Endothelial cell of umbilical vein (primary cell): ENCODE measurements around the gene ARHGEF1. TPM values are rescaled to one million over a fixed set of nuclear protein-coding genes. Genes with fewer than 3 reads are reported as not detected.

Experiments used
- BruUV-seq: library from RNA; stranded (reverse); fragments of 400-500 nt; replicated peaks from 2 replicates; lab custom pipeline; 2021; lab: Mats Ljungman, UMichigan
- CTCF ChIA-PET: fragments of 300-600, 350-600 bp; sonication (Branson Sonifier 250); formaldehyde crosslinking; loops from one replicate; lab custom pipeline; 2021; ENCODE audit warnings: antibody characterized with exemption, inconsistent platforms; lab: Charles Lee
- POLR2A ChIA-PET: fragments of 300-600, 350-600 bp; sonication (Branson Sonifier 250); formaldehyde crosslinking; loops from one replicate; lab custom pipeline; 2021; ENCODE audit warnings: antibody characterized with exemption, inconsistent platforms; lab: Charles Lee
- DNase-seq: peaks from one replicate; pipeline ENCODE4 v3.0.0-alpha.2; 2011; ENCODE audit warnings: low read depth, low spot score
- FAIRE-seq: peaks from 2 replicates; lab custom pipeline; 2011; peaks lifted over from hg19 to GRCh38; lab: Jason Lieb, UNC
- H2AFZ ChIP-seq: 2 replicates; pipeline ENCODE4 v1.6.0; 2012; ENCODE audit warnings: low read depth, low read length, control low read depth, inconsistent platforms
- H3K27ac ChIP-seq: 2 replicates; pipeline ENCODE4 v1.5.1; 2011; ENCODE audit warnings: low read depth, mild to moderate bottlenecking, control low read depth, low read length, moderate library complexity; ENCODE audit not compliant: insufficient read depth
- H3K27me3 ChIP-seq, 2 experiments: 2 replicates each; pipeline versions ENCODE4 v1.6.0 to v1.6.1; 2011; ENCODE audit warnings: low read length in 2 of 2, mixed read lengths in 1 of 2; ENCODE audit not compliant: control insufficient read depth in 2 of 2, insufficient read depth in 2 of 2
- H3K36me3 ChIP-seq, 2 experiments: 2 replicates in 1 of 2; 3 replicates in 1 of 2; pipeline ENCODE4 v1.5.1; 2011; ENCODE audit warnings: low read length in 2 of 2, mild to moderate bottlenecking in 1 of 2, moderate library complexity in 1 of 2; ENCODE audit not compliant: control insufficient read depth in 2 of 2, insufficient read depth in 2 of 2; ENCODE audit errors: extremely low read depth in 1 of 2
- H3K4me1 ChIP-seq: 3 replicates; pipeline ENCODE4 v1.5.1; 2011; ENCODE audit warnings: mild to moderate bottlenecking, low read length; ENCODE audit not compliant: control insufficient read depth, insufficient read depth; ENCODE audit errors: extremely low read depth
- H3K4me2 ChIP-seq: 2 replicates; pipeline ENCODE4 v1.6.1; 2011; ENCODE audit warnings: low read length, control low read depth, mixed read lengths; ENCODE audit not compliant: insufficient read depth
- H3K4me3 ChIP-seq, 3 experiments: fragments of 200-600 bp in 1 of 3; sonication (generic), shearing (Covaris generic) in 1 of 3; replicated peaks in 1 of 3; 2 replicates each; pipeline ENCODE4 v1.5.1; 2011 to 2016; ENCODE audit warnings: control low read depth in 3 of 3, low read length in 3 of 3, mild to moderate bottlenecking in 2 of 3, inconsistent platforms in 1 of 3, low read depth in 1 of 3, moderate library complexity in 1 of 3; ENCODE audit not compliant: insufficient read depth in 1 of 3
- H3K79me2 ChIP-seq: 2 replicates; pipeline ENCODE4 v1.6.0; 2012; ENCODE audit warnings: low read length, inconsistent platforms; ENCODE audit not compliant: control insufficient read depth, insufficient read depth
- H3K9ac ChIP-seq: replicated peaks from 2 replicates; pipeline ENCODE3; 2011; ENCODE audit warnings: low read length, control low read depth; ENCODE audit not compliant: insufficient read depth; ENCODE audit errors: extremely low read depth
- H3K9me1 ChIP-seq: replicated peaks from 3 replicates; pipeline ENCODE4 v1.6.0; 2011; ENCODE audit warnings: mild to moderate bottlenecking, low read length; ENCODE audit not compliant: control insufficient read depth, insufficient read depth; ENCODE audit errors: extremely low read depth
- H3K9me3 ChIP-seq: replicated peaks from 2 replicates; pipeline ENCODE4 v1.5.1; 2012; ENCODE audit warnings: low read length, inconsistent platforms; ENCODE audit not compliant: control insufficient read depth, insufficient read depth
- H4K20me1 ChIP-seq: replicated peaks from 2 replicates; pipeline ENCODE3; 2011; ENCODE audit warnings: mild to moderate bottlenecking, low read length; ENCODE audit not compliant: control insufficient read depth, insufficient read depth; ENCODE audit errors: extremely low read depth
- EZH2 ChIP-seq: IDR thresholded peaks from 2 replicates; pipeline ENCODE4 v1.6.1; 2012; ENCODE audit warnings: borderline replicate concordance, low read depth, mild to moderate bottlenecking, moderate library complexity, low read length, inconsistent platforms; ENCODE audit not compliant: severe bottlenecking
- FOS ChIP-seq: IDR thresholded peaks from 2 replicates; pipeline ENCODE4 v1.6.1; 2011; ENCODE audit warnings: mild to moderate bottlenecking, low read length, moderate library complexity, borderline replicate concordance; ENCODE audit not compliant: insufficient read depth
- GATA2 ChIP-seq: IDR thresholded peaks from 2 replicates; pipeline ENCODE4 v1.7.0; 2011; ENCODE audit warnings: low read depth, mild to moderate bottlenecking, moderate library complexity, mixed read lengths, low read length; ENCODE audit not compliant: insufficient read length, insufficient read depth
- JUN ChIP-seq: IDR thresholded peaks from 2 replicates; pipeline ENCODE4 v1.6.1; 2011; ENCODE audit warnings: borderline replicate concordance, low read depth; ENCODE audit not compliant: insufficient read length, insufficient read depth
- MYC ChIP-seq: IDR thresholded peaks from one replicate; pipeline ENCODE4 v1.6.1; 2011; ENCODE audit warnings: mild to moderate bottlenecking, low read depth, low read length
- POLR2A ChIP-seq: IDR thresholded peaks from 2 replicates; pipeline ENCODE4 v1.6.1; 2012; ENCODE audit warnings: low read depth, mild to moderate bottlenecking, control low read depth, low read length
- POLR2AphosphoS5 ChIP-seq: IDR thresholded peaks from 2 replicates; pipeline ENCODE4 v1.6.1; 2012; ENCODE audit warnings: low read depth, mild to moderate bottlenecking, control low read depth, low read length, moderate library complexity; ENCODE audit not compliant: insufficient read depth
- dilution Hi-C: fragments of 300-500 bp; cut with MboI; formaldehyde crosslinking; loops from one replicate; pipeline ENCODE4 v1.15.0; 2019; ENCODE audit warnings: low sequenced_read_pairs; ENCODE audit not compliant: extremely low pct_ligation_motif_present
- intact Hi-C: fragments of 100-400 bp; cut with micrococcal nuclease; formaldehyde crosslinking; loops from one replicate; pipeline ENCODE4 v1.10.0; 2022
- polyA plus RNA-seq, 4 experiments: library from polyadenylated mRNA; depleted of rRNA in 3 of 4; stranded (reverse) in 3 of 4; unstranded in 1 of 4; fragments of >200 nt; gene quantifications; 2 replicates each; pipeline versions ENCODE4 v1.2.1 to v1.2.3, GENCODE V29; 2011 to 2012; ENCODE audit warnings: missing spikeins in 1 of 4
- total RNA-seq: library from RNA; stranded (reverse); gene quantifications from 2 replicates; pipeline ENCODE4 v1.2.3, GENCODE V29; 2021
- TF ChIP-seq, protein P1 (sequence below): IDR thresholded peaks from 2 replicates; pipeline ENCODE4 v1.6.1; 2011; ENCODE audit not compliant: insufficient read depth, insufficient read length
- TF ChIP-seq, protein P2 (sequence below), 2 donors: IDR thresholded peaks; 1 replicate in 1 of 2; 2 replicates in 1 of 2; pipeline ENCODE4 v1.5.1; 2011; ENCODE audit warnings: low read length in 2 of 2, mild to moderate bottlenecking in 2 of 2, moderate library complexity in 2 of 2, control low read depth in 1 of 2, inconsistent platforms in 1 of 2, low read depth in 1 of 2; ENCODE audit not compliant: insufficient read depth in 1 of 2; ENCODE audit errors: extremely low read depth in 1 of 2

The ARHGEF1 gene
- total and polyA plus RNA-seq, 2 donors (not counting 3 experiments of a cell fraction or from before 2014, with no cell fraction given): 65.4 to 123 TPM

DNA sequence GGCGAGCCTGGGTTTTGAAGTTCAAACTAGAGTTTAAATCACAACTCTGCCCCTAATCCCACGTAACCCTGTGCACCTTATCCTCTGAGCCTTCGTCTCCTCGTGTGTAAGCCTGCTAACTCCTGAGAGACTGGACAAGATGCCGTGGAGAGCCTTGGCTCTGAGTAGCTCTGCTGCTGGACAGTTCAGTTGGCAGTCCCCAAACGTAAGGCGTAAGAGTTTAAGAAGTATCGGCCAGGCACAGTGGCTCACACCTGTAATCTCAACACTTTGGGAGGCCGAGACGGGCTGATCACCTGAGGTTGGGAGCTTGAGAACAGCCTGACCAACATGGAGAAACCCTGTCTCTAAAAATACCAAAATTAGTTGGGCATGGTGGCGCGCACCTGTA, 10.6 kb upstream of the ARHGEF1 start:
- no peaks in the 10 kb centered on the region for H3K27me3 ChIP-seq
- H3K27ac ChIP-seq: no peak overlapping the region
- intact Hi-C loops: loop anchor here (2.0 kb wide), 1 partner anchor 86 kb away; the partner anchor contains the start of gene RABAC1
- peaks cover 16% of the 10 kb centered on the region for H3K79me2 ChIP-seq
- no peaks in the 10 kb centered on the region for H3K4me1 ChIP-seq
- H3K9ac ChIP-seq: no peak overlapping the region
- TSS peak; percentile 36 for BruUV-seq
- TF ChIP-seq MYC (no peak), POLR2A (peak; percentile 38)
- peak; percentile 31 for FAIRE-seq
- CTCF ChIA-PET: interaction anchor here (0.8 to 2.6 kb wide), 6 partner anchors 10 to 80 kb away, joined by 3 to 35 read pairs (median 13); partner anchors contain the start of genes ARHGEF1 and RPS19
- H3K4me2 ChIP-seq: no peak overlapping the region
- no peaks in the 10 kb centered on the region for H3K9me1 ChIP-seq
- POLR2A ChIA-PET: interaction anchor here (0.9 kb wide), 1 partner anchor 12 kb away, joined by 3 read pairs; the partner anchor contains the start of gene RPS19
- H3K36me3 ChIP-seq: peaks cover 26 to 39% of the 10 kb centered on the region in 2 experiments
- dilution Hi-C loops: no loop called here
- DNase-seq: no peak
- H3K9me3 ChIP-seq: no peaks in the 10 kb centered on the region
- H2AFZ ChIP-seq: no peak overlapping the region
- no peak overlapping the region for H3K4me3 ChIP-seq
- no peaks in the 10 kb centered on the region for H4K20me1 ChIP-seq

DNA sequence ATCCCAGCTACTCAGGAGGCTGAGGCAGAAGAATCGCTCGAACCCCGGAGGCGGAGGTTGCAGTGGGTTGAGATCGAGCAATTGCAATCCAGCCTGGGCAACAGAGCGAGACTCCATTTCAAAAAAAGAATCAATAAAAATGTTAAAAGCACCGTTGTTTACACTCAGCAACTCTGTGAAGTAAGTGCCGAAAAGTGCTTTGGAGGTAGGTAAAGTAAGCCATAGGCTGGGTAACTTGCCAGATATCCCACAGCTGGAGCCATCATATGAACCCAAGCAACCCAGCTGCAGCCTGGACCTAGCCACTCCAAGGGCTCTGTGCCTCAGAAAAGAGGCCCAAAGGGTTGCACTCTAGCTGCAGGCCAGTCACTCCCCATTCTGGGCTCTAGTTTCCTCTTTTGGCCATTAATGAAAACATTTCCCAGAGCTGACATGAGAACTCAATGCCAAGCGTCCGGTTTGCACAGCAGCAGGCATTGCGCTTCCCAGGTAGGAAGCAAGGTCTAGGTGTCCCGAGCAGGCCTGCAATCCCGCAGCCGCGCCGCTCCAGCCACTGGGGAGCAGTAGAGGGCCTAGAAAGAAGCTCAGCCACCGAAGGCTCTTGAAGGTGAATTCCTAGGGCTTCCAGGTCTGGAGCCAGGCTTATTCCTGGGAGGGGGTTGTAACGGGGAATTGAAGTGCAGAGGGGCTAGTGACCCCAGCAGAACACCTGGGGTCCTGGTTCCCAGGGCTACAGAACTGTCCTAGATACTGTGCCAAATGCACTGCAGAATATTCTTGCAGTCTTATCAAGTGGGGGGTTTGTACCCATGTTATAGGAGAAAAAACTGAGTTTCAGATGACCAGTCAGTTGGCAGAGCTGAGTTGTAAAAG, 10.0 kb upstream of the ARHGEF1 start:
- peak; percentile 65 for DNase-seq
- Histone ChIP-seq H4K20me1 (no peaks in the 10 kb centered on the region), H3K9me3 (no peaks in the 10 kb centered on the region), H3K4me1 (no peaks in the 10 kb centered on the region), H3K27ac (no peak overlapping the region), H3K4me3 (no peak overlapping the region), H2AFZ (no peak overlapping the region), H3K4me2 (no peak overlapping the region), H3K36me3 (peaks cover 26 to 37% of the 10 kb centered on the region in 2 experiments), H3K79me2 (peaks cover 10% of the 10 kb centered on the region), H3K9me1 (no peaks in the 10 kb centered on the region), H3K9ac (no peak overlapping the region), H3K27me3 (no peaks in the 10 kb centered on the region)
- FAIRE-seq: peak; percentile 57
- dilution Hi-C loops: no loop called here
- intact Hi-C loops: loop anchor here (1.0 to 2.0 kb wide), 3 partner anchors 62 to 86 kb away; partner anchors contain the start of gene RABAC1
- ChIA-PET CTCF (interaction anchor here (0.5 to 2.6 kb wide), 21 partner anchors 8 to 162 kb away, joined by 3 to 35 read pairs (median 4); partner anchors contain the start of genes ARHGEF1, ERFL, RABAC1 and RPS19), POLR2A (interaction anchor here (0.7 to 1.8 kb wide), 5 partner anchors 9 to 64 kb away, joined by 3 to 6 read pairs (median 4); partner anchors contain the start of gene RPS19)
- TF ChIP-seq EZH2 (no peak), JUN (no peak), MYC (no peak), GATA2 (no peak), FOS (no peak), POLR2A (peak; percentile 34), POLR2AphosphoS5 (peak; percentile 76)
- TF ChIP-seq, protein P1, sequence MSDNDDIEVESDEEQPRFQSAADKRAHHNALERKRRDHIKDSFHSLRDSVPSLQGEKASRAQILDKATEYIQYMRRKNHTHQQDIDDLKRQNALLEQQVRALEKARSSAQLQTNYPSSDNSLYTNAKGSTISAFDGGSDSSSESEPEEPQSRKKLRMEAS: no peak
- TF ChIP-seq, protein P2, sequence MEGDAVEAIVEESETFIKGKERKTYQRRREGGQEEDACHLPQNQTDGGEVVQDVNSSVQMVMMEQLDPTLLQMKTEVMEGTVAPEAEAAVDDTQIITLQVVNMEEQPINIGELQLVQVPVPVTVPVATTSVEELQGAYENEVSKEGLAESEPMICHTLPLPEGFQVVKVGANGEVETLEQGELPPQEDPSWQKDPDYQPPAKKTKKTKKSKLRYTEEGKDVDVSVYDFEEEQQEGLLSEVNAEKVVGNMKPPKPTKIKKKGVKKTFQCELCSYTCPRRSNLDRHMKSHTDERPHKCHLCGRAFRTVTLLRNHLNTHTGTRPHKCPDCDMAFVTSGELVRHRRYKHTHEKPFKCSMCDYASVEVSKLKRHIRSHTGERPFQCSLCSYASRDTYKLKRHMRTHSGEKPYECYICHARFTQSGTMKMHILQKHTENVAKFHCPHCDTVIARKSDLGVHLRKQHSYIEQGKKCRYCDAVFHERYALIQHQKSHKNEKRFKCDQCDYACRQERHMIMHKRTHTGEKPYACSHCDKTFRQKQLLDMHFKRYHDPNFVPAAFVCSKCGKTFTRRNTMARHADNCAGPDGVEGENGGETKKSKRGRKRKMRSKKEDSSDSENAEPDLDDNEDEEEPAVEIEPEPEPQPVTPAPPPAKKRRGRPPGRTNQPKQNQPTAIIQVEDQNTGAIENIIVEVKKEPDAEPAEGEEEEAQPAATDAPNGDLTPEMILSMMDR (IDR thresholded peaks at IDR 0.05; ENCODE audit: extremely low read depth in 1 of 2, insufficient read depth in 1 of 2, low read depth in 1 of 2, low read length in 2 of 2): peak; percentile 65 to 85
- no TSS peak for BruUV-seq
